Measurements from ENCODE around the gene NPFFR2.
"Not testable (repeated sequence)": the region's sequence is repeated elsewhere in the genome, so short reads cannot be mapped to it uniquely, and the experiment has no call there.

NPFFR2 gene

DNA sequence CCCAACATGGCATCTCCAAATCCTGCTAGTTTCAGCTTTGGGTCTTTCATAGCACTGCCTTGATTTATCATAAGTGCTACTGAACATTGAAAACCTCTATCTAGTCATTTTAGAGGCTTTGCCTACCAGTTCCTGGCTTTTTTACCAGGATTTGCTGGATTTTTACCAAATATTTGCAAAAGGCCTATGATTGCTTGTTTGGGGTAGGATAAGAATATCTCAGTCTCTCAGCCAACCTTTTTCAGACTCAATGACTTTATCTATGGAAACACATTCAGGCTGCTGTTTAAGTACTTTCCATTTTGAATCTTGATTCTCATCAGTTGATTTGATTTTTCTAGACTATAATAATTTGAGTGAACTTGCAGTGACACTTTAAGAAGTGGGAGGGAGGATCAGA, 80.1 kb downstream of the NPFFR2 start:
- DNase-seq (ENCODE audit: low read depth in 2 of 2, low spot score in 1 of 2): no peak

GRCh38 chr4:72112514-72113156, 80.8 kb downstream of the NPFFR2 start:
- no peak for DNase-seq (ENCODE audit: low read depth in 2 of 2, low spot score in 1 of 2)

GRCh38 chr4:72118017-72118416, 86.2 kb downstream of the NPFFR2 start:
- no peak for DNase-seq (ENCODE audit: low read depth in 2 of 2, low spot score in 1 of 2)

DNA sequence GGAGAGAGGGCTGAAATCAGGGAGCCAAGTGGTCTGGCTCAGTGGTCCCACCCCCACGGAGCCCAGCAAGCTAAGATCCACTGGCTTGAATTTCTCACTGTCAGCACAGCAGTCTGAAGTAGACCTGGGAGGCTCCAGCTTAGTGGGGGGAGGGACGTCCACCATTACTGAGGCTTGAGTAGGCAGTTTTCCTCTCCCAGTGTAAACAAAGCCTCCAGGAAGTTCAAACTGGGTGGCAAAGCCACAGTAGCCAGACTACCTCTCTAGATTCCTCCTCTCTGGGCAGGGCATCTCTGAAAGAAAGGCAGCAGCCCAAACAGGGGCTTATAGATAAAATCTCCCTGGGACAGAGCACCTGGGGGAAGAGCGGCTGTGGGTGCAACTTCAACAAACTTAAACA, 88.1 kb downstream of the NPFFR2 start:
- DNase-seq (ENCODE audit: low read depth in 2 of 2, low spot score in 1 of 2): no peak

DNA sequence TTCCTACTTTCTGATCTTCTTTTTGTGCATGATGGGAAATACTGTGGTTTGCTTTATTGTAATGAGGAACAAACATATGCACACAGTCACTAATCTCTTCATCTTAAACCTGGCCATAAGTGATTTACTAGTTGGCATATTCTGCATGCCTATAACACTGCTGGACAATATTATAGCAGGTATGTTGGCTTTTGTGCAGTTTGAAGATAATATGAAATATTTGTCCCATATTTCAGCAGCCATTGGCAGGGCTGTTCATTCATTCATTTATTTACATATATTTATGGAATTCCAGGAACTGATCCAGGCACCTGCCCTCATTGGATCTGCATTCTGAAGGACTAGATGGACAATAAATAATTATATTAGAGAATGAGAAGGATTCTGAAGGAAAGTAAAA, 96.9 kb downstream of the NPFFR2 start:
- DNase-seq (ENCODE audit: low read depth in 2 of 2, low spot score in 1 of 2): no peak

GRCh38 chr4:72136429-72136828, 104.6 kb downstream of the NPFFR2 start:
- DNase-seq (ENCODE audit: low read depth in 2 of 2, low spot score in 1 of 2): no peak

GRCh38 chr4:72139997-72140396, 108.2 kb downstream of the NPFFR2 start:
- not testable (repeated sequence) for DNase-seq (ENCODE audit: low read depth in 2 of 2, low spot score in 1 of 2)

- no peak for DNase-seq (ENCODE audit: low read depth in 2 of 2, low spot score in 1 of 2)
These were observed 112.4 kb downstream of the NPFFR2 start for GRCh38 chr4:72144241-72144640.

- DNase-seq (ENCODE audit: low read depth in 2 of 2, low spot score in 1 of 2): no peak
These were observed 120.9 kb downstream of the NPFFR2 start for GRCh38 chr4:72152731-72153130.

- not testable (repeated sequence) for DNase-seq (ENCODE audit: low read depth in 2 of 2, low spot score in 1 of 2)
These were observed 121.8 kb downstream of the NPFFR2 start for GRCh38 chr4:72153634-72154033.

DNA sequence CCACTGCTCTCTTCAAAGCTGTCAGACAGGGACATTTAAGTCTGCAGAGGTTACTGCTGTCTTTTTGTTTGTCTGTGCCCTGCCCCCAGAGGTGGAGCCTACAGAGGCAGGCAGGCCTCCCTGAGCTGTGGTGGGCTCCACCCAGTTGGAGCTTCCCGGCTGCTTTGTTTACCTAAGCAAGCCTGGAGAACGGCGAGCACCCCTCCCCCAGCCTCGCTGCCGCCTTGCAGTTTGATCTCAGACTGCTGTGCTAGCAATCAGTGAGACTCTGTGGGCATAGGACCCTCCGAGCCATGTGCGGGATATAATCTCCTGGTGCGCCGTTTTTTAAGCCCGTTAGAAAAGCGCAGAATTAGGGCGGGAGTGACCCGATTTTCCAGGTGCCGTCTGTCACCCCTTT, 137.5 kb downstream of the NPFFR2 start:
- DNase-seq (ENCODE audit: low read depth in 2 of 2, low spot score in 1 of 2): not testable (repeated sequence)

DNA sequence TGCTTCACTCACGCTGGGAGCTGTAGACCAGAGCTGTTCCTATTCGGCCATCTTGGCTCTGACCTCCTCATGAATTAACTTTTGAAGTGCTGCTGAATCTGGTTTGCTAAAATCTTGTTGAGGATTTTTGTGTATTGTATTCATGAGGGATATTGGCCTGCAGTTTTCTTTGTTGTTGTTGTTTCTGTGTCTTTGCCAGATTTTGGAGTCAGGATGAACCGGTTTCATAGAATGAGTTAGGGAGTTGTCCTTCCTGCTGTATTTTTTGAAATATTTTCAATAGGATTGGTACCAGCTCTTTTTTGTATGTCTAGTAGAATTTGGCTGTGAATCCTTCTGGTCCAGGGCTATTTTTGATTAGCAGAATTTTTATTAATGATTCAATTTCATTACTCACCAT, 138.1 kb downstream of the NPFFR2 start:
- no peak for DNase-seq (ENCODE audit: low read depth in 2 of 2, low spot score in 1 of 2)

DNA sequence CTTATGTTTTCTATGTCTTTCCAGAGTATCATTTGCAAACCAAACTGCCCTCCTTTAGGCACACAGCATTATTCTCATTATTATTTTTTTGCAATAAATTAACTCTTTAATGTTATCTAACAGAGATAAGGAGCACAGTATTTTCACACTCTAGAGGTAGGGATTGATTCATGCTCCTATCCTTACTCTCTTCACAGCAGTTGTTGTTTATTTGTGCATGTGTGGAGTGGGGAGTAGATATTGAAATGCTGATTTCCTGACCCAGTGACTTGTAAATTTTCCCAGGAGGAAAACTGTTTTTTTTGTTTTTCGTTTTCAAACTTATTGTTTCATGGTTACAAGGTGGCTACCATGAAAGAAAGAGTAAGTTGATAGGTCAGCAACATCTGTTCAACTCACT, 140.0 kb downstream of the NPFFR2 start:
- no peak for DNase-seq (ENCODE audit: low read depth in 2 of 2, low spot score in 1 of 2)

DNA sequence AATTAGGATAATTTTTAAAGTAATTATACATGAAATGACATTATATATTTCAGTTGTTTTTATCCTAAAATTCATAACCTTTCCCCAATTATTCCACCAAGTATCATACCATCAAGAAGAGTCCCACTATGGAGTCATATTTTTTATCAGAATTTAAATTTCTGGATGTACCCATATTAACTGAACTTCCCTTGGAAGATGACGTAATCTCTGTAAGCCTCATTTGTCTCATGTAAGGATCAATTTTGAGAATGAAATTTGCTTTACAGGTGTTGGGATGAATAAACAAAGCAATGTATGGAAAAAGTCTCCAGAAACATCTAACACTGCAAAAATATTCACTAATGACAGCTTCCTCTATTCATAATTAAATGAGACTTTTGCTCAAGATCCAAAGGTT, 147.5 kb downstream of the NPFFR2 start:
- no peak for DNase-seq (ENCODE audit: low read depth in 2 of 2, low spot score in 1 of 2)

GRCh38 chr4:72186714-72187113, 154.9 kb downstream of the NPFFR2 start:
- DNase-seq (ENCODE audit: low read depth in 2 of 2, low spot score in 1 of 2): no peak

- DNase-seq (ENCODE audit: low read depth in 2 of 2, low spot score in 1 of 2): no peak
These were observed 162.2 kb downstream of the NPFFR2 start for GRCh38 chr4:72194046-72194445.

- no peak for DNase-seq (ENCODE audit: low read depth in 2 of 2, low spot score in 1 of 2)
These were observed 162.7 kb downstream of the NPFFR2 start for GRCh38 chr4:72194453-72194852.

Measured in stimulated activated CD8-positive, alpha-beta memory T cell treated with anti-CD3 and anti-CD28 coated beads, Interleukin-4, amount 100 ng/mL, for 1 hour (primary cell).